Suprapubic skin (tissue), 4 donors: ENCODE measurements around the gene AGPAT4. TPM values are rescaled to one million over a fixed set of nuclear protein-coding genes. Genes with fewer than 3 reads are reported as not detected.
"Not testable (repeated sequence)": the region's sequence is repeated elsewhere in the genome, so short reads cannot be mapped to it uniquely, and the experiment has no call there.

Experiments
- DNase-seq, 2 donors: peaks; one replicate each; pipeline ENCODE4 v3.0.0-alpha.2; 2019; ENCODE audit warnings: low spot score in 2 of 2
- H3K27ac ChIP-seq: fragments of 200-600 bp; sonication (generic); one replicate; pipeline ENCODE4 v1.5.1; 2019
- H3K27me3 ChIP-seq: fragments of 200-600 bp; sonication (generic); one replicate; pipeline ENCODE4 v1.5.1; 2019
- H3K36me3 ChIP-seq: fragments of 200-600 bp; sonication (generic); one replicate; pipeline ENCODE4 v1.5.1; 2019
- H3K4me1 ChIP-seq: fragments of 200-600 bp; sonication (generic); one replicate; pipeline ENCODE4 v1.5.1; 2019
- H3K4me3 ChIP-seq: fragments of 200-600 bp; sonication (generic); one replicate; pipeline ENCODE4 v1.5.1; 2019; ENCODE audit warnings: mild to moderate bottlenecking
- H3K9me3 ChIP-seq: fragments of 200-600 bp; sonication (generic); one replicate; pipeline ENCODE4 v1.5.1; 2019
- CTCF ChIP-seq, 2 donors: fragments of 200-600 bp in 1 of 2; fragments of 450-650 bp in 1 of 2; sonication (generic) in 1 of 2; IDR thresholded peaks; one replicate each; pipeline ENCODE4 v1.5.1; 2016 to 2019; ENCODE audit warnings: antibody characterized with exemption in 2 of 2, mild to moderate bottlenecking in 1 of 2, moderate library complexity in 1 of 2
- EP300 ChIP-seq: sonication (generic); formaldehyde crosslinking; IDR thresholded peaks from one replicate; pipeline ENCODE4 v1.6.1; 2017; ENCODE audit warnings: antibody characterized with exemption
- POLR2A ChIP-seq, 2 donors: fragments of 450-650 bp; IDR thresholded peaks; one replicate each; pipeline ENCODE4 v1.6.1; 2017; ENCODE audit warnings: antibody characterized with exemption in 2 of 2, mild to moderate bottlenecking in 2 of 2, moderate library complexity in 2 of 2
- POLR2AphosphoS5 ChIP-seq, 3 donors: sonication (generic); formaldehyde crosslinking; IDR thresholded peaks; one replicate each; pipeline ENCODE4 v1.6.1; 2017; ENCODE audit warnings: antibody characterized with exemption in 3 of 3
- WGBS: methylation state at CpG from one replicate; pipeline ENCODE4 v1.1.5; 2018; 5-methylcytosine and 5-hydroxymethylcytosine counted together
- total RNA-seq, 4 donors: library from RNA; depleted of rRNA; stranded (reverse); fragments of >200 nt; gene quantifications; one replicate each; pipeline ENCODE4 v1.1.0, GENCODE V29; 2016

The AGPAT4 gene
- total RNA-seq, 4 donors from 2014 or later, result 1.1 to 4.1 (median 2.9) TPM

- H3K27me3 ChIP-seq, result no peaks in the 10 kb centered on the region
- H3K36me3 ChIP-seq, result peaks cover 57% of the 10 kb centered on the region
- no peak for DNase-seq
- no peak overlapping the region for H3K27ac ChIP-seq
- H3K4me3 ChIP-seq, result no peak overlapping the region
- 94% methylated on average over 6 of the region's 7 CpGs for WGBS
- peaks cover 17% of the 10 kb centered on the region for H3K9me3 ChIP-seq
- H3K4me1 ChIP-seq, result no peaks in the 10 kb centered on the region
- TF ChIP-seq CTCF (IDR thresholded peaks at IDR 0.05) (no peak), POLR2AphosphoS5 (IDR thresholded peaks at IDR 0.05) (no peak), POLR2A (IDR thresholded peaks at IDR 0.05) (no peak), EP300 (no peak)
Observed at GRCh38 chr6:161127071-161127740, 146.7 kb downstream of the AGPAT4 start.

GRCh38 chr6:161125591-161125990 lies 148.3 kb downstream of the AGPAT4 start:
- Histone ChIP-seq H3K27me3 (no peaks in the 10 kb centered on the region), H3K27ac (no peak overlapping the region), H3K36me3 (peaks cover 65% of the 10 kb centered on the region), H3K4me3 (no peak overlapping the region), H3K4me1 (no peaks in the 10 kb centered on the region), H3K9me3 (peaks cover 21% of the 10 kb centered on the region)
- no peak for DNase-seq
- 95% methylated on average over 2 of the region's 2 CpGs for WGBS
- TF ChIP-seq EP300 (no peak), POLR2AphosphoS5 (IDR thresholded peaks at IDR 0.05) (no peak), POLR2A (IDR thresholded peaks at IDR 0.05) (no peak), CTCF (IDR thresholded peaks at IDR 0.05) (no peak)

- H3K27ac ChIP-seq, H3K4me3 ChIP-seq, H3K4me1 ChIP-seq, DNase-seq, H3K27me3 ChIP-seq: not testable (repeated sequence)
- H3K36me3 ChIP-seq, result peaks cover 68% of the 10 kb centered on the region
- peaks cover 21% of the 10 kb centered on the region for H3K9me3 ChIP-seq
Observed at GRCh38 chr6:161123319-161123718, 150.5 kb downstream of the AGPAT4 start.

- H3K27me3 ChIP-seq, result no peaks in the 10 kb centered on the region
- no peak overlapping the region for H3K27ac ChIP-seq
- peaks cover 86% of the 10 kb centered on the region for H3K36me3 ChIP-seq
- DNase-seq, result no peak
- TF ChIP-seq EP300 (no peak), CTCF (IDR thresholded peaks at IDR 0.05) (no peak), POLR2A (IDR thresholded peaks at IDR 0.05) (no peak), POLR2AphosphoS5 (IDR thresholded peaks at IDR 0.05) (no peak)
- no peaks in the 10 kb centered on the region for H3K4me1 ChIP-seq
- peaks cover 9% of the 10 kb centered on the region for H3K9me3 ChIP-seq
- 96% methylated on average over 2 of the region's 2 CpGs for WGBS
- no peak overlapping the region for H3K4me3 ChIP-seq
Observed at GRCh38 chr6:161117942-161118341, 155.9 kb downstream of the AGPAT4 start.

GRCh38 chr6:161117308-161117707 lies 156.6 kb downstream of the AGPAT4 start:
- Histone ChIP-seq H3K27ac (no peak overlapping the region), H3K36me3 (peaks cover 89% of the 10 kb centered on the region), H3K4me1 (no peaks in the 10 kb centered on the region), H3K27me3 (no peaks in the 10 kb centered on the region), H3K9me3 (peaks cover 5% of the 10 kb centered on the region), H3K4me3 (no peak overlapping the region)
- 84% methylated on average over 7 of the region's 7 CpGs for WGBS
- TF ChIP-seq POLR2AphosphoS5 (IDR thresholded peaks at IDR 0.05) (no peak), CTCF (IDR thresholded peaks at IDR 0.05) (no peak), EP300 (no peak), POLR2A (IDR thresholded peaks at IDR 0.05) (no peak)
- DNase-seq, result no peak

GRCh38 chr6:161116554-161116953 lies 157.3 kb downstream of the AGPAT4 start:
- Histone ChIP-seq H3K27me3 (no peaks in the 10 kb centered on the region), H3K36me3 (peaks cover 91% of the 10 kb centered on the region), H3K4me3 (no peak overlapping the region), H3K9me3 (peaks cover 3% of the 10 kb centered on the region), H3K27ac (no peak overlapping the region), H3K4me1 (no peaks in the 10 kb centered on the region)
- 90% methylated on average over 4 of the region's 4 CpGs for WGBS
- TF ChIP-seq POLR2AphosphoS5 (IDR thresholded peaks at IDR 0.05), result no peak
- TF ChIP-seq EP300, result no peak
- no peak for TF ChIP-seq CTCF (IDR thresholded peaks at IDR 0.05)
- no peak for TF ChIP-seq POLR2A (IDR thresholded peaks at IDR 0.05)
- no peak for DNase-seq
